GM21723 (cell line): ENCODE data around the gene RGP1.

Experiments used
- ATAC-seq: cut with Tn5 transposase; IDR thresholded peaks from one replicate; pipeline ENCODE4 v1.9.1; 2021; ENCODE audit warnings: mild to moderate bottlenecking, moderate library complexity; ENCODE audit not compliant: unreplicated experiment

RGP1 gene

DNA sequence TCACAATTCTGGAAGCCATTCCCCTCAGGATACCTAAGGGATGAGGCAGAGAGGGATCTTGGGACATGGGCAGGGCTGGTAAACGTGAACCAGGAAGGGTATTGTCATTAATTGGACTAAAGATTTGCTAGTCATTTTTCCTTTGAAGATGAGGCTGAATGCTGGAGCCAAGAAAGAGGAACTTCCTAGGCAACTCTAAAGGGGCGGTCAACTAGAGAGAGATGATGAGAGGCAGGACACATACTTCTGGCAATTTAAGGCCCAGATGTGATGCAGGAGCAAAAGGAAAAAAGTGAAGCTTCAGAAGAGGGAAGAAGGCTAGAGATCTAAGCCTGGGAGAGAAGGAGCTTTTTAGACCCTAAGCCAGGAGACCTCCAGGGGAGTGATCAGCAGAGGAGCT is 5.6 kb upstream of the RGP1 start:
- no peak for ATAC-seq

GRCh38 chr9:35743880-35744518 is 5.1 kb upstream of the RGP1 start:
- no peak for ATAC-seq

DNA sequence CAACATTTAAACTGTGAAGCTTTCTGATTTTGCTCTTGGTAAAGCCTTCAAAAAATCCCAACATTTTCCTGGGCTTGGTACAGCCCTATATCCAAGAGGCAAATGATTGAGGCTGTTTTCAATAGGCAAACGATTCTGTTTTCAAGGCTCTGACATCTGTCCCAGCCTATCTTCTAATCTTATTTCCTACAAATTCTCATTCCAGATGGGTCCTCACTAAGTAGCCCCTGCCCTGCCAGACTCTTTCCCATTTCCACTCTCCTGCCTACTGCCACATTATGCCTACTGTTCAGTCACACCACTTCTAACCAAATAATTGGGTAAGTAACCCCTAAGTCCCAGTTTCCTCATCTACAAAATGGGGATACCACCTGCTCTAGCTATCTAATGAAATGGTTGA is 3.5 kb upstream of the RGP1 start:
- ATAC-seq = no peak

DNA sequence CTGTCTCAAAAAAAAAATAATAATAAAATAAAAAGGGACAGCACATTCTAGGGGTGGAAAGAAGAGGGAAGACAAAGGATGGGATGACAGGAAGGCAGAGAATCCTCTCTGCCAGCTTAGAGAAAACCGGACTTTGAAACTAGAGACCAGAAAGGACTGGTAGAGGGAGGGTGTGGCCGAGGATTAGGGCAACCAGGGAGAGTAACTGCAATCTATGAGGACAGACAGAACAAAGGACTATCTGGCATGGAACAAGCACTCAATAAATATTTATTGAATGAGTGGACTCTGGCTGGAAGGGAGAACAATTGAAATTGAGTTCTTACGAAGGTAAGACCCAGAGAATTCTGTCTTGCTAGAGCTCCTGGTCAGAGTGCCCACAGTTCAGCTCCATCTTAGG is 2.5 kb upstream of the RGP1 start:
- ATAC-seq = no peak

DNA sequence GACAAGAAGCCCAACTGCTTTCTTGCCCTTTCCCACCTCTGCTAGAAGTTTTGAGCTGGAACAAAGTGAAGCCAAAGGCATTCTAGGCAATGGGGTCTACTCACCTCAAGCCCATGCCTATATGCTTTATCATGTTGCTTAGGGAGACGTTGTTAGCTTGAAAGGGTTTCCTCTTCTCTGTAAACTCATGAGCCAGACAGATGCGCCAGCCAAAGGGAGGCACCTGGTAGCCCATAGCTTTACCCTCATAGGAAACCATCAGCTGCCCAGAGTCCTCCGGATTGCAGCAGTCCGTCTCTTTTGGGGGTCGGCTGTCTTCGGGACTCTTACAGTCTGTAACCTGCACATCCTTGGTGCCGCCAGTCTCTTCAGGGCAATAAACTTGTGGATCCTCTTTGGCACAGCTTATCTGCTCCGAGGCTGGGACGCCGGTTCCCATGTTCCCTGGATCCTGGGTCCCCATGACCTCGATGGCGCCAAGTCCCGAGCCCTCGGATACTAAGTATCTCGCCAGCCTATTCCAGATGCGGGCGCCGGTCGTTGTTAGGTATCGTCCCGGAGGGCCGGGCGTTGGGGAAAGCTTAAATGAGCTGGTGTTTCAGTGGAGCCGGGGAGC is 737 bp upstream of the RGP1 start:
- no peak for ATAC-seq

DNA sequence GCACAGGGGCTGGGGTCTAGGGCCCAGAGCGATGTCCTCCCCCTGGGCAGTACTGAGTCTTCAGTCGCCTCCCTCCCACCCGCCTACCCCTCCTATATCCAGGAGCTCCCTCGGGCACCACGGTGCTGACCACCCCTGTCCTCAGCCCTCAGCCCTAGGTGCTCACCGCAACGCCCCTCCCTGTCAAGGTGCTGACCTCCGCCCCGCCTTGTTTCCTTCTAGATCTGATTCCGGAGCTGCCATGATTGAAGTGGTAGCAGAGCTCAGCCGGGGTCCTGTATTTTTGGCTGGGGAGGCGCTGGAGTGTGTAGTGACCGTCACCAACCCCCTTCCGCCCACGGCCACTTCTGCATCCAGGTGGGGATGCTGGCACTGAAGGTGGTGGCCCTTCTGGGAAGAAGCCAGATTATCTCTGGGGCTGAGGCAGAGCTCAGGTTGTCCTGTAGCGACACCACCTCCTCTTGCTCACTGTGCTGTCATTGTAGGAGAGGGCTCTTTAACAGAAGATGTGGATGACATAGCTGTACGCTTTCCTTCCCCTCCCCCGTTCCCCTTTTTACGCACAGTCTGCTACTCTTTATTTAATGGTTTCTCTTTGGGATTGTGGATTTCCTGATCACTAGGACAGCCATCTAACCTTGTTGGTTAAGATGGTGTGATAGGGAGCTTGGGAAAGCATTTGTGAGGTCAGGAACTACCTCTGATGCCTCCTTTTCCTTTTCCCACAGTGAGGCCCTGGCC is 598 bp downstream of the RGP1 start:
- ATAC-seq = peak; percentile 40

DNA sequence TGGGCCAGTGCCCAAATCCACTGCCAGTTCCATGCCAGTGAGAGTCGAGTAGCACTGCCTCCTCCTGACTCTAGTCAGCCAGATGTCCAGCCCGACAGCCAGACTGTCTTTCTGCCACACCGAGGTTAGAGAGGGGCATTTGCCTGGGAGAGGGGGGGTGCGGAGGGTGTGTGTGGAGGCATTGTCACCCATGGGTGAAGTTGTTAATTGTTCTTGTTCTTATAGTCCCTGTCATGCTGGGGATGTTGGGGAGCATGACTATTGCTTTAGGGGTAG is 1.1 kb downstream of the RGP1 start:
- no peak for ATAC-seq

- ATAC-seq = no peak
Measured at GRCh38 chr9:35753466-35753865, 4.4 kb downstream of the RGP1 start.

DNA sequence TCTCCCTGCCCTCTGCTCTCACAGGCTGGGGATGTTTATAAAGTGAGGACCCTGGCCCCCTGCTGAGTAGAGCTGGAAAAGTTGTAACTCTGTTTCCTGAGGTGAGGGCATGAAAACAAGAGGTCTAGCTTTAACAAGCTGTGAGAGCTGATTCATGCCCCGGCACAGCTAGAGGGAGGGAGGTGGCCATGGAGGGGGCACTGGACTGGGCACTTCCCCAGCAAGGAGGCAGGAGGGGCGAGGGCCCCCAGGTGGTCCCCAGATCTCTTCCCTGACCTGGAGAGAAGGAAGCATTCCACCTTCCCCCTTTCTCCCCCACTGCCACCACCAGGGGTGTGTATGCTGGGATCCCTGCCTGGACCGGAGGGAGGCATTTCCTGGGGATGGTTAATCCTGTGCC is 5.2 kb downstream of the RGP1 start, which contains the start of gene MSMP:
Gene MSMP, minus strand, starts transcription at position 13 of the 400 bp plus-strand sequence. CDS start 147 bp downstream, outside the sequence.
- ATAC-seq = no peak

DNA sequence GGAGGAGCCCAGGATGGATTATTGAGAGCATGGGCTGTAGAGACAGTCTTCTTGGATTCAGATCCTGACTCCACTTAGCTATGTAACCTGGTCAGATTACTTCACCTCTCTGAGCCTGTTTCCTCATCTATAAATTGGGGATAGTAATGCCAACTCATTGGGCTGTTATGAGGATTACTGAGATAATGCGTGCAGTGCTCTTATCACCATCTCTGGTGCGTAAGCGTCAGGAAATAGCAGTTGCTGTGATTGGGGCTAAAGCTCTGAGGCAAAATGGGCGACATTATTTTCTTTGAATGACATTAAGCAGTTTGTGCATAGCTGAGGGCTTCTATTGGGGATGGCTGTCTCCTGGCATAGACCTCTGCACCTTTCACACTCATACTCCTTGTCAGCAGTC is 6.0 kb downstream of the RGP1 start:
- no peak for ATAC-seq

- peak; percentile 67 for ATAC-seq
Measured at GRCh38 chr9:35756275-35757225, 7.5 kb downstream of the RGP1 start.

DNA sequence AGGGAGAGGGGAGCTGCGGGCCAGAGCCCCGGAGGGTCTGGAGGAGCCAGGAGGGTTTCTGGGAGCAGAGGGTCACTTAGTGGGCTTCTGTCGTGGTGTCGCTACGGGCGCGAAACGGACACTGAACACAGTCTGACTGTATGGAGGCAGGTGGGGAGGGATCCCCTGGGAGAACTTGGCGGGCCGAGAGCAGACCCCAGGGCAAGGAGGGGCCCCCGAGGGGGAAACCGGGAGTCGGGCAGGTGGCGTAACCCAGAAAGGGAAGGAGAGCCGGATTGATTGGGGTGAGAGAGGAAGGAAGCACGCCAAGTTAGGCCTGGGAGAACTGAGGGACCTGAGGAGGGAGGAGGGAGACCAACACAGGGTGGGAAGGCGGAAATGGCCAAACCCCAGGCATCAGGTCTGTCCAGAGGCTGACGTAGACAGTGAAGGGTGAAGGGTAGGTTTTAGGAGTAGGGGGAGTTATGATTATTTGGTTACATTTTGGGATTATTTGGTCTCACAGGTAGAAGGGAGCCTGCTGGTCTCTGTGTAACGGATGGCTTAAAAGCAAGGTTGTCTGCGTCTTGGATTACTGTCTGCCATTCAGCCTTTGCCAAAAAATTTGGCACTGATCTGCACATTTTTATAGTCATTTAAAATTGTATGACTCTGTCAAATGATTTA is 8.3 kb downstream of the RGP1 start:
- peak; percentile 48 for ATAC-seq

- no peak for ATAC-seq
Measured at GRCh38 chr9:35757892-35758275, 8.8 kb downstream of the RGP1 start.

DNA sequence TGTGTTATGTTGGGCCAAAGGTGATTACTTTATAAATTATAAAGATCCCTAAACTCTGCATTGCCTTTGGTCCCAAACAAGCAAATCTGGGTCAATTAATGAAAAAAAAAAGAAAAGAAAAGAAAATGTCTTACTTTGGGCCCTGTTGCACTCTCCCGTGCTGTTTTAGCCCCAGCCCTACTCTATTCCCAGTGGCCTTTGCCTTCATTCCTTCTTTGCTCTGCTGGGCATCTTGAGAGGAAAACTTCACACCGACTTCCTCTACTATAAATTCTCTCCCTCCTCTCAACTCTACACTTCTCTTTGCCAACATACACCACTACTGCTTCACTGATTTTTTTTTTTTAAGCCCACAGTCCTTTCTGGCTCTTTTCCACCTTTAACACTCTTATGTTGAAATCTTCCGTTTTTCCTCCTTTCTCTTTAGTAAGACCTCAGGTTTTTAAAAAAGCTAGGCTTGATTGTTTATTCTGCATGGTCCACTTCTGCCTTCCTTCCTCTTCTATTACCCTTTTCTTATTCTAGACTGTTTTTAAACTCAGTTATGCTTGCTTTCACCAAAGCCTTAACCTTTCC is 9.5 kb downstream of the RGP1 start:
- no peak for ATAC-seq

DNA sequence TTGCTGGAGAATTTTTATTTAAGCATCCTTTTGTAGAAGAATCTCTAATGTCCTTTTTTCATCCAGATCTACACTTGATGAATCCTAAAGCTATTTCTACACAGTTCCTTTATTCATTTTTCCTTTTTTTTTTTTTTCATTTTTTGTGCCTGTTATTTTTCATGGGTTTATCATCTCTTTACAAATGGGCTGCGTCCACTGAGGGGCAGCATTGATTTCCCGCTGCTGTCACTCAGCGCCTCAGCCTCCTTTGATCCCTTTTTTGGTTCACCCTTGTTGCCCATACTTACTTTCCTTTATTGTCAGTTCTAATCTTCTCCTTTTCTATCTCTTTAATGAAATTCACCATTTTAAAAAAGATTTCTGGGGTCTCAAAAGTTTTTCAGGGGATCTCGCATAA is 10.7 kb downstream of the RGP1 start:
- ATAC-seq = no peak

- ATAC-seq = no peak
Measured at GRCh38 chr9:35760651-35761050, 11.6 kb downstream of the RGP1 start.

DNA sequence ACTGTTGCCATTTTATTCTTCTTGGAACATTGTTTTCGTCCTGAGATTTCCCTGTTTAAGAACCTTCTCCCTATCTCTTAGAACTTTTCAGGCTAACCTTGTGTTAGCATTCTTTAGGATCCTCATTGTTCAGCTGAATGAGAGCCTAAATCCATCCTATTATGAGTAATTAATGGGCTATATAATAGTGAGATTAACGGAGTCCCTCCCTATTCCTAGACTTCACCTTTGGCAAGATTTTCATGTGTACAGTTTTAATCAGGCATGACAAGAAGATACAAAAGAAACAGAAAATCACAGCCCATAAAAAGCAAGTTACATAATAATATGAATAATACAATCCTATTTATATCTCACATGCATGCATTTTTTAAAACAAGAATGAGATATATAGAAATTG is 14.1 kb downstream of the RGP1 start:
- ATAC-seq = no peak

GRCh38 chr9:35763803-35764202 is 14.7 kb downstream of the RGP1 start:
- no peak for ATAC-seq

GRCh38 chr9:35766997-35767396 is 17.9 kb downstream of the RGP1 start:
- no peak for ATAC-seq

DNA sequence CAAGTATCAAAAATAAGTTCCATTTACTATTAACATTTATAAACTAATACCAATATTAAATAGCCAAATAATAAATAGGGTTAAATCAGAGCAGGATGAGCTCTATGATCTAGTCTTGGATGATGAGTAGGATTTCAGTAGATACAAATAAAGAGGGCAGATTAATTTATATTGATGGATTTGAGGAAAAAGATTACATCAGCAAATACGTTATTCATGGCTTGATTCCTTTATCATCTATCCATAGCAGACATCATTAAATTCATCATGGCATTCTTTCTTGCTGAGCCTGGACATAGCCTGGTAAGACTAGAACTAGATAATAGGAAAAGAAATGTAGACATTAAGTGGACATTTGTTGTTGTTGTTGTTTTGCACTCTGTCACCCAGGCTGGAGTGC is 18.4 kb downstream of the RGP1 start:
- no peak for ATAC-seq
